WTC11 (cell line): ENCODE measurements around the gene MT2A.

Source experiments
- CTCF ChIP-seq: fragments of 200-600 bp; IDR thresholded peaks from 2 replicates; pipeline ENCODE4 v1.8.0; 2022; ENCODE audit warnings: antibody characterized with exemption
- ELF4 ChIP-seq: sonication (generic); formaldehyde crosslinking; IDR thresholded peaks from 2 replicates; pipeline ENCODE4 v1.8.1; 2022; ENCODE audit warnings: low read depth, mild to moderate bottlenecking, moderate library complexity, missing genetic modification reagents
- NFE2L1 ChIP-seq: sonication (generic); formaldehyde crosslinking; IDR thresholded peaks from 2 replicates; pipeline ENCODE4 v1.8.1; 2023; ENCODE audit warnings: missing genetic modification reagents
- ZNF512 ChIP-seq: sonication (generic); formaldehyde crosslinking; IDR thresholded peaks from 2 replicates; pipeline ENCODE4 v1.8.1; 2022; ENCODE audit warnings: missing genetic modification reagents, borderline replicate concordance
- TF ChIP-seq, protein P1 (sequence below): sonication (generic); formaldehyde crosslinking; conservative IDR thresholded peaks from 2 replicates; pipeline ENCODE4 v1.8.1; 2022; ENCODE audit warnings: mild to moderate bottlenecking, missing genetic modification reagents

- TF ChIP-seq CTCF: no peak
- no peak for TF ChIP-seq ZNF512 (CRISPR knock-in tag)
- no peak for TF ChIP-seq NFE2L1
- TF ChIP-seq ELF4 (CRISPR knock-in tag): no peak
- TF ChIP-seq, protein P1, sequence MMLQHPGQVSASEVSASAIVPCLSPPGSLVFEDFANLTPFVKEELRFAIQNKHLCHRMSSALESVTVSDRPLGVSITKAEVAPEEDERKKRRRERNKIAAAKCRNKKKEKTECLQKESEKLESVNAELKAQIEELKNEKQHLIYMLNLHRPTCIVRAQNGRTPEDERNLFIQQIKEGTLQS (CRISPR knock-in tag): no peak
These were observed 44.2 kb downstream of the MT2A start for GRCh38 chr16:56652600-56652999.
